AG04449 (cell line): ENCODE measurements around the gene HHIPL2.

Experiments
- CTCF ChIA-PET: fragments of 350-600 bp; formaldehyde crosslinking; extraction: SDS; loops from one replicate; lab custom pipeline; 2021; ENCODE audit warnings: antibody characterized with exemption; lab: Yijun Ruan, JAX
- POLR2A ChIA-PET: fragments of 400-600, 350-600 bp; formaldehyde crosslinking; extraction: SDS; loops from one replicate; lab custom pipeline; 2020; ENCODE audit warnings: antibody characterized with exemption, inconsistent platforms; lab: Yijun Ruan, JAX
- DNase-seq: peaks from one replicate; pipeline ENCODE4 v3.0.0-alpha.2; 2010; ENCODE audit warnings: low read depth, low spot score
- H3K4me3 ChIP-seq: 2 replicates; pipeline ENCODE4 v1.5.1; 2011; ENCODE audit warnings: low read depth, mild to moderate bottlenecking, control low read depth, low read length
- CTCF ChIP-seq: IDR thresholded peaks from one replicate; pipeline ENCODE4 v1.5.1; 2011; ENCODE audit warnings: mild to moderate bottlenecking, moderate library complexity, low read length, control low read depth, inconsistent platforms; ENCODE audit not compliant: insufficient read depth; ENCODE audit errors: missing control alignments

The HHIPL2 gene

GRCh38 chr1:222547944-222548671 is at the start of gene HHIPL2:
TSS of gene HHIPL2 (minus strand) at chr1:222548104. CDS start at chr1:222548044, 60 bp downstream.
- POLR2A ChIA-PET: interaction anchor here (1.7 kb wide), 1 partner anchor 23 kb away, joined by 3 read pairs; no protein-coding TSS in a partner anchor
- CTCF ChIA-PET: interaction anchor here (1.0 to 1.8 kb wide), 5 partner anchors 8 to 86 kb away, joined by 3 to 11 read pairs (median 4); no protein-coding TSS in a partner anchor
- DNase-seq: no peak
- H3K4me3 ChIP-seq: peak within 1 kb of the TSS; percentile 40
- no peak for TF ChIP-seq CTCF

- no peak for DNase-seq
- no peak overlapping the region for H3K4me3 ChIP-seq
- ChIA-PET CTCF (no interaction called here), POLR2A (no interaction called here)
- TF ChIP-seq CTCF: no peak
These were observed 48.8 kb upstream of the HHIPL2 start for GRCh38 chr1:222596696-222597095.

- H3K4me3 ChIP-seq: no peak overlapping the region
- no peak for DNase-seq
- no peak for TF ChIP-seq CTCF
- CTCF ChIA-PET: no interaction called here
- POLR2A ChIA-PET: no interaction called here
These were observed 46.9 kb upstream of the HHIPL2 start for GRCh38 chr1:222594789-222595188.

GRCh38 chr1:222592171-222592570 is 44.3 kb upstream of the HHIPL2 start:
- TF ChIP-seq CTCF: no peak
- POLR2A ChIA-PET: no interaction called here
- DNase-seq: peak; percentile 12
- CTCF ChIA-PET: interaction anchor here (0.9 to 3.8 kb wide), 3 partner anchors 11 to 42 kb away, joined by 3 to 14 read pairs (median 3); no protein-coding TSS in a partner anchor
- no peak overlapping the region for H3K4me3 ChIP-seq

GRCh38 chr1:222589462-222590302 is 41.8 kb upstream of the HHIPL2 start, which contains the start of gene TAF1A:
TSS of gene TAF1A (minus strand) at chr1:222589933.
- no peak for TF ChIP-seq CTCF

More at GRCh38 chr1:222589462-222590302, 41.8 kb upstream of the HHIPL2 start, which contains the start of gene TAF1A:
- H3K4me3 ChIP-seq: peak within 1 kb of the TSS; percentile 72
- peak; percentile 7 for DNase-seq
- CTCF ChIA-PET: interaction anchor here (0.8 to 3.8 kb wide), 7 partner anchors 8 to 500 kb away, joined by 3 to 14 read pairs (median 3); no protein-coding TSS in a partner anchor
- POLR2A ChIA-PET: interaction anchor here (0.5 to 0.8 kb wide), 2 partner anchors 30 to 42 kb away, joined by 3 read pairs; no protein-coding TSS in a partner anchor
